ENCODE measurements around the gene ZNF329.

DNA sequence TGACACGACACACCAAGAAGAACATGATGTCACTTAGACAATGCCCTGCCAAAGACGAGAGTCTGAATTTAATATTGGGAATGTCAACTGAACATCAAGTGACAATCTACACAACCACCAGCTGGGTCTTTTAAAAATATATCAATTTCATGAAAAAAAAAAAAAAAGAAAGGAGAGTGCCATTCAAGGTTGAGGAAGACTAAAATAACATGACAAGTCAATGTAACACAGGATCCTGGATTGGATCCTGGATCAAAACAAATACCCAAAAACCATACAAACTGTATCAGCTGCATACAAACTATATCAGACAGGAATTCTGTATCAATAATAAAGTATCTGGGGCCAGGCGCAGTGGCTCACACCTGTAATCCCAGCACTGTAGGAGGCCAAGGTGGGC lies 4.7 kb downstream of the ZNF329 start:
- TF ChIP-seq ZBTB7A (IDR thresholded peaks at IDR 0.05; ENCODE audit: low read depth) = no peak
- TF ChIP-seq, protein P1, sequence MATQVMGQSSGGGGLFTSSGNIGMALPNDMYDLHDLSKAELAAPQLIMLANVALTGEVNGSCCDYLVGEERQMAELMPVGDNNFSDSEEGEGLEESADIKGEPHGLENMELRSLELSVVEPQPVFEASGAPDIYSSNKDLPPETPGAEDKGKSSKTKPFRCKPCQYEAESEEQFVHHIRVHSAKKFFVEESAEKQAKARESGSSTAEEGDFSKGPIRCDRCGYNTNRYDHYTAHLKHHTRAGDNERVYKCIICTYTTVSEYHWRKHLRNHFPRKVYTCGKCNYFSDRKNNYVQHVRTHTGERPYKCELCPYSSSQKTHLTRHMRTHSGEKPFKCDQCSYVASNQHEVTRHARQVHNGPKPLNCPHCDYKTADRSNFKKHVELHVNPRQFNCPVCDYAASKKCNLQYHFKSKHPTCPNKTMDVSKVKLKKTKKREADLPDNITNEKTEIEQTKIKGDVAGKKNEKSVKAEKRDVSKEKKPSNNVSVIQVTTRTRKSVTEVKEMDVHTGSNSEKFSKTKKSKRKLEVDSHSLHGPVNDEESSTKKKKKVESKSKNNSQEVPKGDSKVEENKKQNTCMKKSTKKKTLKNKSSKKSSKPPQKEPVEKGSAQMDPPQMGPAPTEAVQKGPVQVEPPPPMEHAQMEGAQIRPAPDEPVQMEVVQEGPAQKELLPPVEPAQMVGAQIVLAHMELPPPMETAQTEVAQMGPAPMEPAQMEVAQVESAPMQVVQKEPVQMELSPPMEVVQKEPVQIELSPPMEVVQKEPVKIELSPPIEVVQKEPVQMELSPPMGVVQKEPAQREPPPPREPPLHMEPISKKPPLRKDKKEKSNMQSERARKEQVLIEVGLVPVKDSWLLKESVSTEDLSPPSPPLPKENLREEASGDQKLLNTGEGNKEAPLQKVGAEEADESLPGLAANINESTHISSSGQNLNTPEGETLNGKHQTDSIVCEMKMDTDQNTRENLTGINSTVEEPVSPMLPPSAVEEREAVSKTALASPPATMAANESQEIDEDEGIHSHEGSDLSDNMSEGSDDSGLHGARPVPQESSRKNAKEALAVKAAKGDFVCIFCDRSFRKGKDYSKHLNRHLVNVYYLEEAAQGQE (IDR thresholded peaks at IDR 0.05; ENCODE audit: low read depth) = no peak
- TF ChIP-seq NFIC (IDR thresholded peaks at IDR 0.05) = no peak
- no peak for TF ChIP-seq EGR1 (IDR thresholded peaks at IDR 0.05)
- TF ChIP-seq TCF12 (IDR thresholded peaks at IDR 0.05; ENCODE audit: low read depth) = no peak
- TF ChIP-seq CREB1 (IDR thresholded peaks at IDR 0.05; ENCODE audit: low read depth) = no peak
- TF ChIP-seq CEBPB (IDR thresholded peaks at IDR 0.05) = no peak
- TF ChIP-seq, protein P2, sequence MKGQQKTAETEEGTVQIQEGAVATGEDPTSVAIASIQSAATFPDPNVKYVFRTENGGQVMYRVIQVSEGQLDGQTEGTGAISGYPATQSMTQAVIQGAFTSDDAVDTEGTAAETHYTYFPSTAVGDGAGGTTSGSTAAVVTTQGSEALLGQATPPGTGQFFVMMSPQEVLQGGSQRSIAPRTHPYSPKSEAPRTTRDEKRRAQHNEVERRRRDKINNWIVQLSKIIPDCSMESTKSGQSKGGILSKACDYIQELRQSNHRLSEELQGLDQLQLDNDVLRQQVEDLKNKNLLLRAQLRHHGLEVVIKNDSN (IDR thresholded peaks at IDR 0.05) = no peak
- TF ChIP-seq YY1 (IDR thresholded peaks at IDR 0.05; ENCODE audit: low read depth) = no peak

Data from Ishikawa (cell line).